Osteoblast (primary cell): ENCODE results near the gene OSBPL9. TPM values are rescaled to one million over a fixed set of nuclear protein-coding genes. Genes with fewer than 3 reads are reported as not detected.
"Not testable (repeated sequence)": the region's sequence is repeated elsewhere in the genome, so short reads cannot be mapped to it uniquely, and the experiment has no call there.

Source experiments
- DNase-seq: peaks from one replicate; pipeline ENCODE4 v3.0.0; 2011; ENCODE audit warnings: low spot score, mixed read lengths; ENCODE audit not compliant: insufficient read length; ENCODE audit errors: missing footprints
- H2AFZ ChIP-seq: 2 replicates; pipeline ENCODE4 v1.6.0; 2011; ENCODE audit warnings: mild to moderate bottlenecking, low read length
- H3K27ac ChIP-seq: 2 replicates; pipeline ENCODE4 v1.5.1; 2011; ENCODE audit warnings: mild to moderate bottlenecking, low read depth, low read length, moderate library complexity
- H3K27me3 ChIP-seq: 2 replicates; pipeline ENCODE4 v1.6.0; 2012; ENCODE audit warnings: mild to moderate bottlenecking, control low read depth, inconsistent platforms, low read length, moderate library complexity; ENCODE audit not compliant: insufficient read depth
- H3K36me3 ChIP-seq: 2 replicates; pipeline ENCODE4 v1.5.1; 2011; ENCODE audit warnings: mild to moderate bottlenecking, low read length, control low read depth, moderate library complexity; ENCODE audit not compliant: insufficient read depth
- H3K4me1 ChIP-seq: 2 replicates; pipeline ENCODE4 v1.5.1; 2011; ENCODE audit warnings: mild to moderate bottlenecking, low read length, control low read depth, moderate library complexity; ENCODE audit not compliant: insufficient read depth
- H3K4me2 ChIP-seq: 2 replicates; pipeline ENCODE4 v1.6.0; 2011; ENCODE audit warnings: mild to moderate bottlenecking, low read length; ENCODE audit not compliant: insufficient read depth
- H3K4me3 ChIP-seq: fragments of 200-600 bp; sonication (generic); 3 replicates; pipeline ENCODE4 v1.5.1; 2012; ENCODE audit warnings: mild to moderate bottlenecking, low read length, inconsistent platforms; ENCODE audit not compliant: insufficient read depth
- H3K79me2 ChIP-seq: 2 replicates; pipeline ENCODE4 v1.6.0; 2012; ENCODE audit warnings: mild to moderate bottlenecking, low read length, control low read depth, inconsistent platforms; ENCODE audit not compliant: insufficient read depth
- H3K9me3 ChIP-seq: 2 replicates; pipeline ENCODE4 v1.5.1; 2011; ENCODE audit warnings: low read depth, low read length, control low read depth
- H4K20me1 ChIP-seq: 2 replicates; pipeline ENCODE4 v1.6.0; 2012; ENCODE audit warnings: mild to moderate bottlenecking, low read length, control low read depth; ENCODE audit not compliant: insufficient read depth
- total RNA-seq: library from RNA; depleted of rRNA; stranded (reverse); fragments of >200 nt; gene quantifications from 2 replicates; pipeline ENCODE4 v1.2.3, GENCODE V29; 2012
- TF ChIP-seq, protein P1 (sequence below): IDR thresholded peaks from 2 replicates; pipeline ENCODE4 v1.5.1; 2011; ENCODE audit warnings: mild to moderate bottlenecking, low read depth, low read length, moderate library complexity; ENCODE audit errors: extremely low read depth

The OSBPL9 gene
- total RNA-seq, 1 donor = 87.9 TPM

DNA sequence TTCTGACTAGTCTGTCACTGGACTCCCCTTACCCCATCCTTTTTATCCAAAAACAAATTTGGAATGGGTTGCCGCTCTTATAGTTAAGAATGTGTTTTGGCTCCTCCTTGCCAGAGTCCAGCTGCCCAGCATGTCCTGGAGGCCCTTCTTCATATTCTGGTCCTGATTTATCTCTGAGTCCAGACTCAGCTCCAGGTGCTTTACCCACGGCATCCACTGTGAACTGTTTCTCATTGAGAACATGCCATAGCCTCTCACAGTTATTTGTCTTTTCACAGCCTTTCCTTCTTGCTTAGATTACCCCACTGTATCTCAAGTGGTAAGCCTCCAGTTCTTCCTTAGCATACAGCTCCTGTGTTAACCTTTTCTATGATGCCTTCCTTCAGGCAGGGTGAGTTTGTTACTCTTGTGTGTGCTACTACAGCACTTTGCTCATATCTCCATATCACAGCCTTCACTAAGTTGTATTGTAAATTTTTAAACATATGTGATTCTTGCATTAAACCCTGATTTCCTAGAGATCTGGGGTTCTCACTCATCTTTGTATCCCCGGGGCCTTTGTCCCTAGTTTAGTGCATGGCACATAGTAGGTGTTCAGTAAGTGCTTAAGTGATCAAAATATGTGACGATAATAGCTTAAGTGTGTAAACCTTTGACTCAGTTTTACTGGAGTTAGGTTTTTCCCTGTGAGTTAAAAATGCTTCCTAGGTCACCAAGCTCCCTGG lies 116.0 kb downstream of the OSBPL9 start:
- Histone ChIP-seq H3K4me2 (no peak overlapping the region), H3K79me2 (peaks cover 82% of the 10 kb centered on the region), H3K9me3 (no peaks in the 10 kb centered on the region), H3K4me3 (no peak overlapping the region), H2AFZ (no peak overlapping the region), H3K27ac (no peak overlapping the region), H3K4me1 (peaks cover 22% of the 10 kb centered on the region), H4K20me1 (peaks cover 30% of the 10 kb centered on the region), H3K36me3 (no peaks in the 10 kb centered on the region), H3K27me3 (no peaks in the 10 kb centered on the region)
- no peak for DNase-seq
- TF ChIP-seq, protein P1, sequence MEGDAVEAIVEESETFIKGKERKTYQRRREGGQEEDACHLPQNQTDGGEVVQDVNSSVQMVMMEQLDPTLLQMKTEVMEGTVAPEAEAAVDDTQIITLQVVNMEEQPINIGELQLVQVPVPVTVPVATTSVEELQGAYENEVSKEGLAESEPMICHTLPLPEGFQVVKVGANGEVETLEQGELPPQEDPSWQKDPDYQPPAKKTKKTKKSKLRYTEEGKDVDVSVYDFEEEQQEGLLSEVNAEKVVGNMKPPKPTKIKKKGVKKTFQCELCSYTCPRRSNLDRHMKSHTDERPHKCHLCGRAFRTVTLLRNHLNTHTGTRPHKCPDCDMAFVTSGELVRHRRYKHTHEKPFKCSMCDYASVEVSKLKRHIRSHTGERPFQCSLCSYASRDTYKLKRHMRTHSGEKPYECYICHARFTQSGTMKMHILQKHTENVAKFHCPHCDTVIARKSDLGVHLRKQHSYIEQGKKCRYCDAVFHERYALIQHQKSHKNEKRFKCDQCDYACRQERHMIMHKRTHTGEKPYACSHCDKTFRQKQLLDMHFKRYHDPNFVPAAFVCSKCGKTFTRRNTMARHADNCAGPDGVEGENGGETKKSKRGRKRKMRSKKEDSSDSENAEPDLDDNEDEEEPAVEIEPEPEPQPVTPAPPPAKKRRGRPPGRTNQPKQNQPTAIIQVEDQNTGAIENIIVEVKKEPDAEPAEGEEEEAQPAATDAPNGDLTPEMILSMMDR = no peak

GRCh38 chr1:51733426-51733774 lies 116.5 kb downstream of the OSBPL9 start:
- DNase-seq, H3K4me2 ChIP-seq: not testable (repeated sequence)
- peaks cover 82% of the 10 kb centered on the region for H3K79me2 ChIP-seq

DNA sequence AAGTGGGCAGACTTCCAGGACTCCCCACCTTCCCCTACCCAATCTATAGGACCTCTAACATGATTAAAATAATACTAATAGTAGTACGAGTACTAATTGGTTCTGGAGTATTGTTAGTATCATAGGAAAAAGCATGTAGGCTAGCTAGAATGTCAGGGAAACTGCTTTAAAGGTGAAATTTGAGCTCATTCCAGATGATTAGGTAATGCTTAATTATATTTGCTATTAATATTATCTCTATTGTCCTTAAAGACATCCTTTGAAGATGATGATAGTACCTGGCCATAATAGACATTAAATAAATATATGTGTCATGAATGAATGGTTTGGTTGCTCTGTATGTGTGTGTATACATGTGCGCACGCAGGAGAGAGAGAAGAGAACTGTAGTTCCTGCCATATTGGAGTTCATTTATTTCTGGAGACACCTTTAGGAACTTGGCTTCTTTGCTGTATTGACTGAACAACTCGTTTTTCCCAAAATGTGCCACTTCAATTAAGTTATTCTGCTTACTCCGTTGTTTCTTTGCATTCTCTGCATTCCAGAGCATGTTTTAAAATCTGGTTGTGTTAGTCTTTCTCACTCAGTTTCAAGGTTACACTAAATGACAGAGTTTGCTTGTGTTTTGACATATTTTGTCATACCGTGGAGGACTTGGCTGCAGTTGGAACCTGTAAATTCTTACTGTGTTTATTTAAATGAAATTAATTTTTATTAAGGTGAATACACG lies 117.1 kb downstream of the OSBPL9 start:
- no peak overlapping the region for H3K4me3 ChIP-seq
- H3K36me3 ChIP-seq = no peaks in the 10 kb centered on the region
- peaks cover 33% of the 10 kb centered on the region for H4K20me1 ChIP-seq
- H3K4me1 ChIP-seq = peaks cover 18% of the 10 kb centered on the region
- no peaks in the 10 kb centered on the region for H3K27me3 ChIP-seq
- TF ChIP-seq, protein P1 = no peak
- no peaks in the 10 kb centered on the region for H3K9me3 ChIP-seq
- H2AFZ ChIP-seq = no peak overlapping the region
- H3K27ac ChIP-seq = no peak overlapping the region
- H3K79me2 ChIP-seq = peaks cover 83% of the 10 kb centered on the region
- H3K4me2 ChIP-seq = no peak overlapping the region
- DNase-seq = no peak

More at GRCh38 chr1:51733426-51733774, 116.5 kb downstream of the OSBPL9 start:
- not testable (repeated sequence) for H3K36me3 ChIP-seq, H3K9me3 ChIP-seq, H3K4me3 ChIP-seq, H3K27me3 ChIP-seq, H3K27ac ChIP-seq, H2AFZ ChIP-seq
- peaks cover 22% of the 10 kb centered on the region for H3K4me1 ChIP-seq
- peaks cover 33% of the 10 kb centered on the region for H4K20me1 ChIP-seq

- Histone ChIP-seq H3K4me1 (peaks cover 16% of the 10 kb centered on the region), H2AFZ (no peak overlapping the region), H3K27me3 (no peaks in the 10 kb centered on the region), H3K79me2 (peaks cover 85% of the 10 kb centered on the region), H3K4me3 (no peak overlapping the region), H4K20me1 (peaks cover 33% of the 10 kb centered on the region), H3K36me3 (no peaks in the 10 kb centered on the region), H3K4me2 (no peak overlapping the region), H3K9me3 (no peaks in the 10 kb centered on the region), H3K27ac (no peak overlapping the region)
- TF ChIP-seq, protein P1 = no peak
- DNase-seq = no peak
Measured at GRCh38 chr1:51734896-51735745, 118.2 kb downstream of the OSBPL9 start.
